GM06990 (cell line): Measurements from ENCODE around the gene PRKCA.

ENCODE experiments used
- DNase-seq: peaks from one replicate; pipeline ENCODE4 v3.0.0-alpha.2; 2011; ENCODE audit not compliant: insufficient read length; ENCODE audit errors: extremely low read depth
- H3K27me3 ChIP-seq: replicated peaks from 2 replicates; pipeline ENCODE4 v1.6.0; 2011; ENCODE audit warnings: low read length; ENCODE audit not compliant: control insufficient read depth, insufficient read depth
- H3K36me3 ChIP-seq: 2 replicates; pipeline ENCODE4 v1.5.1; 2011; ENCODE audit warnings: low read length; ENCODE audit not compliant: control insufficient read depth, insufficient read depth
- H3K4me3 ChIP-seq: replicated peaks from 2 replicates; pipeline ENCODE4 v1.5.1; 2011; ENCODE audit warnings: low read depth, mild to moderate bottlenecking, control low read depth, low read length
- CTCF ChIP-seq: IDR thresholded peaks from 2 replicates; pipeline ENCODE4 v1.5.1; 2011; ENCODE audit warnings: low read length, control low read depth, mild to moderate bottlenecking, inconsistent platforms; ENCODE audit not compliant: insufficient read depth, poor library complexity, severe bottlenecking

Gene PRKCA

GRCh38 chr17:66379996-66380395 lies 77.6 kb downstream of the PRKCA start:
- no peaks in the 10 kb centered on the region for H3K36me3 ChIP-seq
- TF ChIP-seq CTCF: no peak
- H3K4me3 ChIP-seq: no peak overlapping the region
- DNase-seq: no peak
- H3K27me3 ChIP-seq: no peaks in the 10 kb centered on the region; the same call in 1 of the 2 replicates

GRCh38 chr17:66381701-66382362 lies 79.4 kb downstream of the PRKCA start:
- Histone ChIP-seq H3K27me3 (no peaks in the 10 kb centered on the region), H3K36me3 (no peaks in the 10 kb centered on the region), H3K4me3 (no peak overlapping the region)
- no peak for DNase-seq
- no peak for TF ChIP-seq CTCF

GRCh38 chr17:66383333-66383732 lies 80.9 kb downstream of the PRKCA start:
- no peaks in the 10 kb centered on the region for H3K36me3 ChIP-seq
- H3K4me3 ChIP-seq: no peak overlapping the region
- H3K27me3 ChIP-seq: no peaks in the 10 kb centered on the region
- TF ChIP-seq CTCF: no peak
- no peak for DNase-seq

DNA sequence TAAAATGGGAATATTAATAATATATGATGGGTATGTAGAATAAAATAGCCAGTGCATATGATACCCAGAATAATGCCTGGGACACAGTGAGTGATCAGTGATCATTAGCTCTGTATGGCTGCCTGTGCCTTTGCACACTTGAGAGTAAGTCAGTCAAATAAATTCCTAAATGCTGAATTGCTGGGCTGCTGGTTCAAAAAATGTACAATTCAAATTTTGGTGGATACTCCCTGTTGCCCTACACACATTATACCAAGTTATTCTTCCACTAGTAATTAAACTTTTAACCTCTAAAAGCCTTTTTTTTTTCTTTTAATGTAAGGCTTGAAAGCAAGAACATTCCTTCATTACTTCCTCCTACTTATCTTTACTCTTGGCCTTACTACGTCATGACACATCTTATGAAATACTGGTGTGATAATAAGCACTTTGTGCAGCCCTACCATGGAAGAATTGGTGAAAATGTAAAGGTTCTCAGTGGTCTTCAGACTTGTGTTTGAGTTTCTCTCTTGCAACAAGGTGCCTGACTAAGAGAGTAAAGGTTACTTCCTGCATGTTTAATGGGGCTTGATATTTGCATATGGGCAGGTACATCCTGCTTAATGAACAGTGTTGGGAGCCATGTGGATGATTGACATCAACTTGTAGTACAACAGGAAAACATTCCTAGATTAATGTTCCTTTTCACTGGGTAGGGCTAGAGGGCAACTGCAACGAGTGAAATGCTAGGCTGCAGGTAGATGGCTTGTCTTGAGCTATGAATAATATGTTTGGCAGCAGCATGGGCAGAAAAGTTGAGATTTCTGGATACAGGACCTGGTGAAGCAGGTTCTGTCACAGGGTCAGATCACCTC lies 84.3 kb downstream of the PRKCA start:
- H3K27me3 ChIP-seq: no peaks in the 10 kb centered on the region
- no peak for TF ChIP-seq CTCF
- H3K4me3 ChIP-seq: no peak overlapping the region
- H3K36me3 ChIP-seq: no peaks in the 10 kb centered on the region
- DNase-seq: no peak

DNA sequence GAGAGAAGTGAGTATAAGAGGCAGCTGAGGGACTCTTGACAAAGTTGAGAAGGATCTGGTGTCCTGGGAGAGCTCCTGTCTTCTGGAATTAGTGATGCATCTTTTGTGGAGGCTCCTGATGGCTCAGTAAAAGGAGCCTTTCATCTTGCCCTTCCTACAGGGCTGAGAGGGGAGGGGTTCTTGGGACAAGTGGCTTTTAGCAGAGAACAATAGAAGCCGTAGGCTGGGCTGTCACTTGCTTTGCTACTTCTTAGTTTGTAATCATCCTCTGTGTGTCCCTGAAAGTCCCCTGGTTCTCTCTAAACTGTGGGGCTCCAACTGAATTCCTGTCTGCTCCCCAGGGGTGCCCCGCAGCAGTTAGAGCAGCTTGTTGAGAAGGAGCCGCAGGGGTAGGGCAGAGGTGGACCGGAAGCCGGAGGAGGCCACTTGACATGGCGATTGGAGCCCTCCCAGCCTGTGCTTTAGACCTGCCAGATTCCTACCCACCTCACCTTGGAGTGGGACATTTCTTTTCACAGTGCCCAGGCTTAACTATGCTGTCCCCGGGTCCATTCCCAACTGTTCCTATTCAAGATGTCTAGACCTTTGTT lies 85.1 kb downstream of the PRKCA start:
- no peak overlapping the region for H3K4me3 ChIP-seq
- no peaks in the 10 kb centered on the region for H3K36me3 ChIP-seq
- H3K27me3 ChIP-seq: no peaks in the 10 kb centered on the region
- DNase-seq: no peak
- no peak for TF ChIP-seq CTCF
